Breast epithelium (tissue), 4 donors: ENCODE data around the gene GALNTL6. TPM values are rescaled to one million over a fixed set of nuclear protein-coding genes. Genes with fewer than 3 reads are reported as not detected.
"Not testable (repeated sequence)": the region's sequence is repeated elsewhere in the genome, so short reads cannot be mapped to it uniquely, and the experiment has no call there.

Experiments used
- DNase-seq, 2 donors: peaks; one replicate each; pipeline ENCODE4 v3.0.0-alpha.2; 2019; ENCODE audit warnings: low spot score in 2 of 2
- H3K27ac ChIP-seq, 2 donors: fragments of 200-600 bp; sonication (generic) in 1 of 2; one replicate each; pipeline ENCODE4 v1.5.1; 2016 to 2019; ENCODE audit warnings: mild to moderate bottlenecking in 1 of 2
- H3K27me3 ChIP-seq, 2 donors: fragments of 200-600 bp; sonication (generic) in 1 of 2; one replicate each; pipeline versions ENCODE4 v1.5.1 to v1.6.0; 2017 to 2019; ENCODE audit warnings: control low read depth in 1 of 2, mild to moderate bottlenecking in 1 of 2
- H3K36me3 ChIP-seq: fragments of 200-600 bp; one replicate; pipeline ENCODE4 v1.5.1; 2019
- H3K4me1 ChIP-seq, 2 donors: fragments of 200-600 bp; sonication (generic); one replicate each; pipeline ENCODE4 v1.5.1; 2016 to 2019; ENCODE audit warnings: control low read depth in 1 of 2
- H3K4me3 ChIP-seq, 3 donors: fragments of 200-600 bp; sonication (generic); 1 replicate in 2 of 3; 2 replicates in 1 of 3; pipeline ENCODE4 v1.5.1; 2016 to 2019; ENCODE audit warnings: mild to moderate bottlenecking in 3 of 3, moderate library complexity in 2 of 3
- H3K9me3 ChIP-seq, 2 donors: fragments of 200-600 bp; sonication (generic) in 1 of 2; one replicate each; pipeline ENCODE4 v1.5.1; 2016 to 2019; ENCODE audit warnings: control low read depth in 1 of 2
- POLR2A ChIP-seq: fragments of 450-650 bp; IDR thresholded peaks from one replicate; pipeline ENCODE4 v1.6.1; 2016; ENCODE audit warnings: antibody characterized with exemption, mild to moderate bottlenecking, moderate library complexity
- POLR2AphosphoS5 ChIP-seq, 3 donors: sonication (generic); formaldehyde crosslinking; IDR thresholded peaks; one replicate each; pipeline ENCODE4 v1.6.1; 2017; ENCODE audit warnings: antibody characterized with exemption in 3 of 3
- intact Hi-C: fragments of 100-400 bp; cut with DNase I; formaldehyde crosslinking; loops from one replicate; pipeline ENCODE4 v1.15.1; 2023; ENCODE audit warnings: low total_unique reads
- total RNA-seq, 3 donors: library from RNA; depleted of rRNA; stranded (reverse); fragments of >200 nt; gene quantifications; one replicate each; pipeline ENCODE4 v1.1.0, GENCODE V29; 2016
- TF ChIP-seq, protein P1 (sequence below), 3 donors: fragments of 450-650 bp; IDR thresholded peaks; one replicate each; pipeline ENCODE4 v1.5.1; 2016 to 2017; ENCODE audit warnings: antibody characterized with exemption in 3 of 3, mild to moderate bottlenecking in 3 of 3, moderate library complexity in 3 of 3

GALNTL6 gene
- total RNA-seq, 3 donors from 2014 or later, result 0.29 to 0.98 TPM; not detected in 1

GRCh38 chr4:172947594-172947993 lies 1134.4 kb downstream of the GALNTL6 start:
- intact Hi-C loops, result no loop called here
- Histone ChIP-seq H3K9me3 (no peaks in the 10 kb centered on the region), H3K4me1 (no peaks in the 10 kb centered on the region), H3K36me3 (no peaks in the 10 kb centered on the region), H3K27me3 (no peaks in the 10 kb centered on the region), H3K4me3 (no peak overlapping the region), H3K27ac (no peak overlapping the region)
- DNase-seq, result no peak
- TF ChIP-seq POLR2AphosphoS5 (IDR thresholded peaks at IDR 0.05), result no peak
- TF ChIP-seq, protein P1, sequence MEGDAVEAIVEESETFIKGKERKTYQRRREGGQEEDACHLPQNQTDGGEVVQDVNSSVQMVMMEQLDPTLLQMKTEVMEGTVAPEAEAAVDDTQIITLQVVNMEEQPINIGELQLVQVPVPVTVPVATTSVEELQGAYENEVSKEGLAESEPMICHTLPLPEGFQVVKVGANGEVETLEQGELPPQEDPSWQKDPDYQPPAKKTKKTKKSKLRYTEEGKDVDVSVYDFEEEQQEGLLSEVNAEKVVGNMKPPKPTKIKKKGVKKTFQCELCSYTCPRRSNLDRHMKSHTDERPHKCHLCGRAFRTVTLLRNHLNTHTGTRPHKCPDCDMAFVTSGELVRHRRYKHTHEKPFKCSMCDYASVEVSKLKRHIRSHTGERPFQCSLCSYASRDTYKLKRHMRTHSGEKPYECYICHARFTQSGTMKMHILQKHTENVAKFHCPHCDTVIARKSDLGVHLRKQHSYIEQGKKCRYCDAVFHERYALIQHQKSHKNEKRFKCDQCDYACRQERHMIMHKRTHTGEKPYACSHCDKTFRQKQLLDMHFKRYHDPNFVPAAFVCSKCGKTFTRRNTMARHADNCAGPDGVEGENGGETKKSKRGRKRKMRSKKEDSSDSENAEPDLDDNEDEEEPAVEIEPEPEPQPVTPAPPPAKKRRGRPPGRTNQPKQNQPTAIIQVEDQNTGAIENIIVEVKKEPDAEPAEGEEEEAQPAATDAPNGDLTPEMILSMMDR (IDR thresholded peaks at IDR 0.05), result no peak
- no peak for TF ChIP-seq POLR2A

DNA sequence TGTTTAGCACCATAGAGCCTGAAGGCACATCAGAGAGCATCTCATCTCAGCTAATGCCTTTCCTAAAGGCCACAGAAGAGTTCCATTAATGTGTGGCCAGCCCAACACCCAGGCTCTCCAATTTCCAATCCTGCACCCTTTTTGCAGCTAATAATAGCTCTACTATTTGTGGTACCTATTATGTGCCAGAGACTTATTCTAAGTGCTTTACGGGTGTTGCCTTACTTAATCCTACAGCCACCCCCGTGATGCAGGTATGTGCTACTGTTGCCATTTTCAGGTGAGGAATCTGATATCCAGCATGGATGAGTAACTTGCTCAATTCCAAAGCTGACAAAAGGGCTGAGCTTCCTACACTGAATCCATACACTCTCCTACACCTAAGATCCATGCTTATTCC lies 1137.8 kb downstream of the GALNTL6 start:
- H3K4me1 ChIP-seq, result no peaks in the 10 kb centered on the region
- H3K4me3 ChIP-seq, result no peak overlapping the region
- H3K36me3 ChIP-seq, result no peaks in the 10 kb centered on the region
- intact Hi-C loops, result no loop called here
- TF ChIP-seq POLR2AphosphoS5 (IDR thresholded peaks at IDR 0.05), result no peak
- no peak for TF ChIP-seq POLR2A
- TF ChIP-seq, protein P1 (IDR thresholded peaks at IDR 0.05), result no peak
- no peaks in the 10 kb centered on the region for H3K9me3 ChIP-seq
- no peak for DNase-seq
- no peak overlapping the region for H3K27ac ChIP-seq
- peaks cover 0 to 4% of the 10 kb centered on the region in 2 donors for H3K27me3 ChIP-seq

DNA sequence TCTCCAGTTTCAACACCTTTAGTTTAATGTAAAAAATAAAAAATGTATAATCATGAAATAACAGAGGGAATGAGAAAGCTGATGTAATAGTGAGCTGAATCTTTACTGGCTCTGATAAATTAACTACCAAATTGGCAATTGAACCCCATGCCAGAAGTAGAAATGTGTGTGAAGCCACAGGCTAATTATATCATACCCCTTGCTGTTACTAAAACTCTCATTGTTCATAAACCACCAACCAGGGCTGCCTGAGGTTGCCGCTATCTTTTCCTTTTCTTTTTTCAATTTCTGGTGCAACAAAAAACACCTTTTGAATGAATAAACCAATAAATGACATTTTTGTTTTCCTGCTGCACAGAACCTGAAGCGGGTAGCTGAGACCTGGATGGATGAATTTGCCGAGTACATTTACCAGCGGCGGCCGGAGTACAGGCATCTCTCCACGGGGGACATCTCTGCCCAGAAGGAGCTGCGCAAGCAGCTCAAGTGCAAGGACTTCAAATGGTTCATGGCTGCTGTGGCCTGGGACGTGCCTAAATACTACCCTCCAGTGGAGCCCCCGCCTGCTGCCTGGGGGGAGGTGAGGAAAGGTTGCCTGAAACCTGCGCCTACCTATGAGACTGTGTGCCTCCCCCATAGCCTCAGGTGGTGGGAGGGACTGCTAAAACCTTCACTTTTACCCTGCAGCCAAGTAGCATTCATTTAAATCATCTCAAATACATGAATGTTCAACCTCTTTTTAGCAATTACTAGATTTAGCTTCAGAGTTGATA lies 1138.7 kb downstream of the GALNTL6 start:
- no peak for DNase-seq
- intact Hi-C loops, result no loop called here
- Histone ChIP-seq H3K27ac (no peak overlapping the region), H3K27me3 (peaks cover 0 to 4% of the 10 kb centered on the region in 2 donors), H3K4me3 (no peak overlapping the region), H3K9me3 (no peaks in the 10 kb centered on the region), H3K4me1 (no peaks in the 10 kb centered on the region), H3K36me3 (no peaks in the 10 kb centered on the region)
- TF ChIP-seq POLR2AphosphoS5 (IDR thresholded peaks at IDR 0.05) (no peak), POLR2A (no peak)
- TF ChIP-seq, protein P1 (IDR thresholded peaks at IDR 0.05), result no peak

- intact Hi-C loops, result no loop called here
Observed at GRCh38 chr4:172953896-172954568, 1140.8 kb downstream of the GALNTL6 start.

GRCh38 chr4:172956340-172956739 lies 1143.1 kb downstream of the GALNTL6 start:
- H3K4me3 ChIP-seq, H3K27ac ChIP-seq, H3K4me1 ChIP-seq, intact Hi-C loops, DNase-seq, H3K36me3 ChIP-seq, H3K27me3 ChIP-seq, H3K9me3 ChIP-seq: not testable (repeated sequence)

More at GRCh38 chr4:172953896-172954568, 1140.8 kb downstream of the GALNTL6 start:
- Histone ChIP-seq H3K27ac (no peak overlapping the region), H3K36me3 (no peaks in the 10 kb centered on the region), H3K27me3 (peaks cover 0 to 4% of the 10 kb centered on the region in 2 donors), H3K4me3 (no peak overlapping the region), H3K9me3 (no peaks in the 10 kb centered on the region), H3K4me1 (no peaks in the 10 kb centered on the region)
- DNase-seq, result no peak
- TF ChIP-seq, protein P1 (IDR thresholded peaks at IDR 0.05), result no peak
